Adrenal gland (tissue), 12 donors: ENCODE data around the gene PARD3B. TPM values are rescaled to one million over a fixed set of nuclear protein-coding genes. Genes with fewer than 3 reads are reported as not detected.

Experiments used
- DNase-seq, 7 donors: peaks; one replicate each; pipeline ENCODE4 v3.0.0-alpha.2; 2019 to 2020
- H3K27ac ChIP-seq, 5 donors: fragments of 200-600 bp; sonication (generic) in 4 of 5; 1 replicate in 3 of 5; 2 replicates in 2 of 5; pipeline versions ENCODE4 v1.5.1 to v1.8.0; 2016 to 2020; ENCODE audit warnings: mild to moderate bottlenecking in 1 of 5
- H3K27me3 ChIP-seq: fragments of 200-600 bp; 2 replicates; pipeline ENCODE4 v1.8.0; 2021
- H3K36me3 ChIP-seq, 2 donors: fragments of 200-600 bp; replicated peaks in 1 of 2; 1 replicate in 1 of 2; 2 replicates in 1 of 2; pipeline versions ENCODE4 v1.5.1 to v1.8.0; 2018 to 2022
- H3K4me1 ChIP-seq, 2 donors: fragments of 200-600 bp; replicated peaks in 1 of 2; 1 replicate in 1 of 2; 2 replicates in 1 of 2; pipeline versions ENCODE4 v1.5.1 to v1.8.0; 2018 to 2021
- H3K4me3 ChIP-seq, 4 donors: fragments of 200-600 bp; sonication (generic) in 3 of 4; one replicate each; pipeline ENCODE4 v1.5.1; 2016 to 2018
- H3K9me3 ChIP-seq, 3 donors: fragments of 200-600 bp; sonication (generic) in 1 of 3; replicated peaks in 1 of 3; 1 replicate in 2 of 3; 2 replicates in 1 of 3; pipeline versions ENCODE4 v1.5.1 to v1.8.0; 2016 to 2021
- CTCF ChIP-seq, 6 experiments: fragments of 450-650 bp in 4 of 6; fragments of 200-600 bp in 2 of 6; sonication (generic) in 1 of 6; IDR thresholded peaks; 1 replicate in 5 of 6; 2 replicates in 1 of 6; pipeline versions ENCODE4 v1.5.1 to v1.8.0; 2016 to 2021; ENCODE audit warnings: antibody characterized with exemption in 6 of 6, mild to moderate bottlenecking in 2 of 6, moderate library complexity in 1 of 6
- POLR2A ChIP-seq, 2 donors: fragments of 450-650 bp; IDR thresholded peaks; one replicate each; pipeline ENCODE4 v1.6.1; 2017; ENCODE audit warnings: antibody characterized with exemption in 2 of 2, mild to moderate bottlenecking in 2 of 2, moderate library complexity in 1 of 2
- whole genome bisulfite sequencing, 4 donors: extraction: QIAGEN DNeasy Blood & Tissue Kit in 2 of 4; methylation state at CpG; one replicate each; pipeline versions ENCODE4 v1.1.5 to v1.1.7; 2013 to 2017; 5-methylcytosine and 5-hydroxymethylcytosine counted together
- intact Hi-C, 2 donors: fragments of 100-400 bp; cut with DNase I; formaldehyde crosslinking; loops; one replicate each; pipeline versions ENCODE4 v1.14.1 to v1.15.0; 2022 to 2023
- polyA plus RNA-seq, 3 donors: library from polyadenylated mRNA; stranded (reverse); fragments of 200-250 nt in 2 of 3; fragments of 350-450 nt in 1 of 3; fragmentation: Illumina TruSeq in 1 of 3; extraction: RNeasy Lipid Tissue Mini Kit (QIAGEN cat#74804) in 1 of 3; gene quantifications; one replicate each; pipeline ENCODE4 v1.2.3, GENCODE V29; 2013 to 2014
- total RNA-seq, 9 donors: library from RNA; depleted of rRNA in 4 of 9; stranded (reverse); fragments of >200 nt in 4 of 9; fragments of 120-200 nt in 1 of 9; fragmentation: NEBNext Ultra II Directional in 1 of 9; extraction: Animal tissue kit (Norgen Biotek cat#: 25700) in 1 of 9; gene quantifications; one replicate each; pipeline versions ENCODE4 v1.1.0 to v1.2.4, GENCODE V29; 2013 to 2023
- donor health status: healthy with polysubstance abuse.
- donor health status: Bipolar disorder and iron deficiency.
- donor health status: DM: yes; HTN: yes; CAD: no.
- donor health status: DM: no; HTN: no; CAD: no.
- donor health status: DM: no; HTN: no; CAD: no.
- donor health status: DM: yes; HTN: yes; CAD: no.

Gene PARD3B
- total and polyA plus RNA-seq, 12 donors, result 1.9 to 20.4 (median 9.5) TPM

- DNase-seq, result no peak
- no peaks in the 10 kb centered on the region for H3K27me3 ChIP-seq
- 59 to 69% (median 68%) methylated on average over 2 of the region's 2 CpGs for WGBS, 4 donors
- H3K36me3 ChIP-seq, result no peaks in the 10 kb centered on the region
- no peak overlapping the region for H3K4me3 ChIP-seq
- TF ChIP-seq POLR2A (IDR thresholded peaks at IDR 0.05) (no peak), CTCF (IDR thresholded peaks at IDR 0.05) (no peak)
- intact Hi-C loops, result no loop called here
- H3K27ac ChIP-seq, result no peak overlapping the region
- H3K9me3 ChIP-seq, result no peaks in the 10 kb centered on the region
- H3K4me1 ChIP-seq, result no peaks in the 10 kb centered on the region
These were observed 1037.1 kb downstream of the PARD3B start for GRCh38 chr2:205582366-205582765.

- Histone ChIP-seq H3K27ac (no peak overlapping the region), H3K36me3 (no peaks in the 10 kb centered on the region), H3K27me3 (no peaks in the 10 kb centered on the region), H3K4me3 (no peak overlapping the region), H3K4me1 (no peaks in the 10 kb centered on the region), H3K9me3 (no peaks in the 10 kb centered on the region)
- TF ChIP-seq CTCF (IDR thresholded peaks at IDR 0.05), result no peak
- TF ChIP-seq POLR2A (IDR thresholded peaks at IDR 0.05), result no peak
- peak in 1 of 7 donors; percentile 66 for DNase-seq
- intact Hi-C loops, result no loop called here
- 66 to 73% (median 70%) methylated on average over 10 of the region's 10 CpGs for WGBS, 4 donors
These were observed 1040.4 kb downstream of the PARD3B start for GRCh38 chr2:205585449-205586383.

- Histone ChIP-seq H3K4me1 (no peaks in the 10 kb centered on the region), H3K27ac (no peak overlapping the region), H3K36me3 (no peaks in the 10 kb centered on the region), H3K4me3 (no peak overlapping the region), H3K27me3 (no peaks in the 10 kb centered on the region), H3K9me3 (no peaks in the 10 kb centered on the region)
- intact Hi-C loops, result no loop called here
- WGBS, 4 donors, result 88 to 92% (median 91%) methylated on average over 5 of the region's 5 CpGs
- TF ChIP-seq CTCF (IDR thresholded peaks at IDR 0.05) (no peak), POLR2A (IDR thresholded peaks at IDR 0.05) (no peak)
- DNase-seq, result no peak
These were observed 1041.4 kb downstream of the PARD3B start for GRCh38 chr2:205586626-205587025.

- intact Hi-C loops, result no loop called here
These were observed 1044.2 kb downstream of the PARD3B start for GRCh38 chr2:205589479-205589878.

More at GRCh38 chr2:205589479-205589878, 1044.2 kb downstream of the PARD3B start:
- DNase-seq, result no peak
- Histone ChIP-seq H3K4me3 (no peak overlapping the region), H3K4me1 (no peaks in the 10 kb centered on the region), H3K9me3 (no peaks in the 10 kb centered on the region), H3K36me3 (no peaks in the 10 kb centered on the region), H3K27me3 (no peaks in the 10 kb centered on the region), H3K27ac (no peak overlapping the region)
- TF ChIP-seq CTCF (IDR thresholded peaks at IDR 0.05), result no peak
- no peak for TF ChIP-seq POLR2A (IDR thresholded peaks at IDR 0.05)
- 54 to 85% (median 81%) methylated on average over 1 of the region's 1 CpG for WGBS, 4 donors
